CD4-positive, alpha-beta T cell treated with Interleukin-15 for 1 hour (primary cell): ENCODE data around the gene ASIC3.
"Not testable (repeated sequence)": the region's sequence is repeated elsewhere in the genome, so short reads cannot be mapped to it uniquely, and the experiment has no call there.

Experiments used
- DNase-seq: peaks from one replicate; pipeline ENCODE4 v3.0.0-alpha.2; 2020

ASIC3 gene

DNA sequence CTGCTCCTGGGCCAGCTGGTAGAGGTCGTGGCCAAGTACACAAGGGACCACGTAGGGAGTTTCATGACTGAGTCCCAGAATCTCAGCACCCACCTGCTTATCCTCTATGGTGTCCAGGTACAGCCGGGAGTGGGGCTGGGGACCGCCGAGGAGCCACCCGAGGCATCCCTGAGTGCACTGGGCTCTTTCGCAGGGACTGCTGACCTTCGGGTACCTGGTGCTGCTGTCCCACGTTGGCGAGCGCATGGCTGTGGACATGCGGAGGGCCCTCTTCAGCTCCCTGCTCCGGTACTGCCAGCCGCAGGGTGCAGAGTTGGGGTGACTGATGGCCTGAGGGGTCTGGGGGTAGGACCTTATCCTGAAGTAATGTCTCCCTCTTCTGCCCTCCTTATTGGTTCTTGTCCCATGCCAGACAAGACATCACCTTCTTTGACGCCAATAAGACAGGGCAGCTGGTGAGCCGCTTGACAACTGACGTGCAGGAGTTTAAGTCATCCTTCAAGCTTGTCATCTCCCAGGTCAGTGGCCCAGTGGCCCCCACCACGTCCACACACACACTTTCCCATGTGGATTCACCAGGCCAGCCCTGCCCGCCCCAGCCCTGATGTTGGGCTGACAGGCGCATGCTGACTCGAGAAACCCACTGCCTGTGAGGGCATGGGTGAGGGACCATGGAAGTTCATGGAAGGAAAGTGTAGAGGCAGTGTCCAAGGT lies 13.9 kb upstream of the ASIC3 start:
- DNase-seq = no peak

GRCh38 chr7:151035026-151035717 lies 13.2 kb upstream of the ASIC3 start:
- no peak for DNase-seq

GRCh38 chr7:151035902-151036301 lies 12.4 kb upstream of the ASIC3 start:
- DNase-seq = no peak

DNA sequence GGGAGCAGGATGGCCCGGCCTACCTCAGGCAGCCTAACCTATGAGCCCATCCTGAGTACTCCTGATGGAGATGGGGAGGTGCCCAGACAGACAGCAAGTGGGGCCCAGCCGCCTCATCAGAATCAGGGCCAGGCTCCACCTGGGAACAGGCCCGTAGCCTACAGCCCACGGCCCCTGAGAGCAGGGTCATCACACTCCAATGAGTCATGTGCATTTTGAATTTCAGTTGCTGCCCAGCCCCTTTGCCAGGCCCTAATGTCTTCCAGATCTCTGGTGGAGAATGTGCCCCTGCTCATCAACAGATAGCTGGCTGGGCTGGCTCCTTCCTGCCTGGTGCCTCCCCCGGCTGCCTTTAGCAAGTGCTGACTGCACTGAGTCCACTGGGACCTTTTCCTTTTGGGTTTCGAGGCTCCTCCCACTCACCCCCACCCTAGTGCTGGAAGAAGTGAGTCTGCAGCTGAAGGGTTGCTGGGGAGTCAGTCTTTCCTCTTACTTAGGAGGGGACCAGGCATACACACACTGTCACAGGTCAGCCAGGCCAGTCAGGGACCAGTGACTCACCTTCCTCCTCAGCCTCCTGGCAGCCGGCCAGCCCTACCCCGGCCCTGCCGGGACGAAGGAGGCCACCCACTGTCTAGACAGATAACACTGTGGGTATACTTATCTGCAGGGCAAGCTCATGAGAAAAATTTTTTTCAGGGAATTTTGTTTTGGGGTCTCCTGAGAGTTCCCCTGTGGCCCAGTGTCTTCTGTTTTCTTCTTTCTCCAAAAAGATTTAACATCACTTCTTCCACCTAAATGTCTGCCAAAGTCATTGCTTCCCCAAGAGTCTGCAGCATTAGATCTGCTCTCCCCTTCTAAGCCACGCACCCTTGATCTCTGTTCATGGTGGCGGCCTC lies 9.1 kb upstream of the ASIC3 start:
- peak; percentile 75 for DNase-seq

DNA sequence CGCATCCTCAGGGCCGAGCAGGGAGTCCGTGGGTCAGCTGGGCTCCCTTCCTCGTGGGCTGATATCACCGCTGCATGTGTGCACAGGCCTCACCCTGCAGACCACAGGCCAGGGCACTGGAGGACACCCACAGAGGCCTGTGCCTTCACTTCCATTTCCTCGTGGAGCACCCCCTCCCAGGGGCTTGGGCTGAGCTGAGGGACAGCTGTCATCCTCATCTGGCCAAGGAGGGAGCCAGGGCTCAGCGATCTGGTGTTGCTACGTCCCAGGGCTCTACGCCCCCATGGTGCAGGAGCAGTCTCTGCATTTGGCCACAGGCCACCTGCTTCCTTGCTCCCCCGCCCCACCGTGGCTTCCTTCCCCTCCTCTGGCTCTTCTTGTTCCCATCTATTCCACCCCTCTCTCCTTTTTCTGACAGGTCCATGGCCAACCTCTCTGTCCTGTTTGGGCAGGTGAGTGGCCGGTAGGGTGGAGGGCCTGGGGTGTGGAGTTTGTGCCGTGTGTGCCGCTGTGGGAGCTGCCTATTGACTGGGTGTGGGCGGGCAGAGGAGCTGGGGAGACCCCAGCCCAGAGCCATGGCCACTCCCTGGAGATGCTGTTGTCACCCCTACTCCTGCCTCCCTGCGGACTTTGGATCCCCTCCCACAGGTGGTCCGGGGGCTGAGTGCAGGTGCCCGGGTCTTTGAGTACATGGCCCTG lies 8.3 kb upstream of the ASIC3 start:
- no peak for DNase-seq

DNA sequence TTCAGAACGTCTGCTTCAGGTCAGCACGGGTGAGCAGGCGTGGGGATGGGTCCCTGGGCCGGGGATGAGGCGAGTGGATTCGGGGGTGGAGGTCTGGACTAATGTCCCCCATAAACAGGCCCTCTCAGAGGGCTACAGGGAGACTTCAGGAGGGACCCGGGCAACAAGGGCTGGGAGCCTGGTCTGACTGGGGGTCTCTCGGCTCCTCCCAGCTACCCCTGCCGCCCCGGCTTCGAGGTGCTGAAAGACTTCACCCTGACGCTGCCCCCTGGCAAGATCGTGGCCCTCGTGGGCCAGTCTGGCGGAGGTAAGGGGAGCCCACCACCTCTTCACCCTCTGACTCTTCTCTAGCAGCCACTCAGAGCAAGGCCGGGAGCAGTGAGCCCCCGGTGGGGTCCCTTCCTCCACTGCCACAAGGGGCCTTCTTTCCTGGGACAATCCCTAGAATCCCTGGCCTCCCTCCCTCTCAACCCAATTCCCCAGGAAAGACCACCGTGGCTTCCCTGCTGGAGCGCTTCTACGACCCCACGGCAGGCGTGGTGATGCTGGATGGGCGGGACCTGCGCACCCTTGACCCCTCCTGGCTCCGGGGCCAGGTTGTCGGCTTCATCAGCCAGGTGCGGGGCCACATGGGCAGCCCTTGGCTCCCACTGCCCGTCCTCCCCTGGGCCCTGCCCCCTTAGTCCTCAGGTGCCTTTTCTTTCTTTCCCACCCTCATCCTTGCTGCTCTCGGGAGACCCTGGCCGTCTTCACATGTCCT lies 7.5 kb upstream of the ASIC3 start:
- no peak for DNase-seq

DNA sequence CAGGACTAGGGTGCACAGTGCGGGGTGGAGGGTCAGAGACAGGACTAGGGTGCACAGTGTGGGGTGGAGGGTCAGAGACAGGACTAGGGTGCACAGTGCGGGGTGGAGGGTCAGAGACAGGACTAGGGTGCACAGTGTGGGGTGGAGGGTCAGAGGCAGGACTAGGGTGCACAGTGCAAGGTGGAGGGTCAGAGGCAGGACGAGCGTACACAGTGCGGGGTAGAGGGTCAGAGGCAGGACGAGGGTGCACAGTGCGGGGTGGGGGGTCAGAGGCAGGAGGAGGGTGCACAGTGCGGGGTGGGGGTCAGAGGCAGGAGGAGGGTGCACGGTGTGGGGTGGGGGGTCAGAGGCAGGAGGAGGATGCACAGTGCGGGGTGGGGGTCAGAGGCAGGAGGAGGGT lies 4.9 kb upstream of the ASIC3 start:
- not testable (repeated sequence) for DNase-seq

DNA sequence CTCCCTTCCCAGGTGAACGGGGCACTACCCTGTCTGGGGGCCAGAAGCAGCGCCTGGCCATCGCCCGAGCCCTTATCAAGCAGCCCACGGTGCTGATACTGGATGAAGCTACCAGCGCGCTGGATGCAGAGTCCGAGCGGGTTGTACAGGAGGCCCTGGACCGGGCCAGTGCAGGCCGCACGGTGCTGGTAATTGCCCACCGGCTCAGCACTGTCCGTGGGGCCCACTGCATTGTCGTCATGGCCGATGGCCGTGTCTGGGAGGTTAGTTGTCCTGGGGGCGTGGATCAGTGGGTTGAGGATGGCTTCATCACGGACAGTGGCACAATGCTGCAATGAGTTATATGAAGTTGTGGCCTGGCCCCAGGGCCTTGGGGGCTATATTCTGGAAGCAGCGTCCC lies 4.4 kb upstream of the ASIC3 start:
- no peak for DNase-seq

GRCh38 chr7:151045262-151045661 lies 3.1 kb upstream of the ASIC3 start:
- DNase-seq = no peak

DNA sequence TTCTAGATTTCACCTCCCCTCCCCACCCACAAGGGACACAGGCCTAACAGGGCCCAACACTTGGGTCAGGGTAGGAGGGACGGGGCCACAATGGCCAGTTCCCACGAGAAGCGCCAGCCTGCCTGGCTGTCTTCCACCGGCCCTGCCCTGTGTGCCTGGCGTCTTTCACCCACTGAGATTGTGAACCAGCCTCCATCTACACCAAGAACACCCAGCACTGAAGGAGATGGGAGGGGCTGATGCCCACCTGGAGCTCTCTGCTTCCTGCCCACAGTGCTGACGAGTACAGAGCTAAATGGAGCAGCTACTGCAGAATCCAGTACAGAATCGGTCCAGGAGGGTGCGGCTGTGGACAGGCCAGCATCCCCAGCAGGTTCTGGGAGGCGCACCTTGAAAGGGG lies 2.4 kb upstream of the ASIC3 start:
- no peak for DNase-seq

DNA sequence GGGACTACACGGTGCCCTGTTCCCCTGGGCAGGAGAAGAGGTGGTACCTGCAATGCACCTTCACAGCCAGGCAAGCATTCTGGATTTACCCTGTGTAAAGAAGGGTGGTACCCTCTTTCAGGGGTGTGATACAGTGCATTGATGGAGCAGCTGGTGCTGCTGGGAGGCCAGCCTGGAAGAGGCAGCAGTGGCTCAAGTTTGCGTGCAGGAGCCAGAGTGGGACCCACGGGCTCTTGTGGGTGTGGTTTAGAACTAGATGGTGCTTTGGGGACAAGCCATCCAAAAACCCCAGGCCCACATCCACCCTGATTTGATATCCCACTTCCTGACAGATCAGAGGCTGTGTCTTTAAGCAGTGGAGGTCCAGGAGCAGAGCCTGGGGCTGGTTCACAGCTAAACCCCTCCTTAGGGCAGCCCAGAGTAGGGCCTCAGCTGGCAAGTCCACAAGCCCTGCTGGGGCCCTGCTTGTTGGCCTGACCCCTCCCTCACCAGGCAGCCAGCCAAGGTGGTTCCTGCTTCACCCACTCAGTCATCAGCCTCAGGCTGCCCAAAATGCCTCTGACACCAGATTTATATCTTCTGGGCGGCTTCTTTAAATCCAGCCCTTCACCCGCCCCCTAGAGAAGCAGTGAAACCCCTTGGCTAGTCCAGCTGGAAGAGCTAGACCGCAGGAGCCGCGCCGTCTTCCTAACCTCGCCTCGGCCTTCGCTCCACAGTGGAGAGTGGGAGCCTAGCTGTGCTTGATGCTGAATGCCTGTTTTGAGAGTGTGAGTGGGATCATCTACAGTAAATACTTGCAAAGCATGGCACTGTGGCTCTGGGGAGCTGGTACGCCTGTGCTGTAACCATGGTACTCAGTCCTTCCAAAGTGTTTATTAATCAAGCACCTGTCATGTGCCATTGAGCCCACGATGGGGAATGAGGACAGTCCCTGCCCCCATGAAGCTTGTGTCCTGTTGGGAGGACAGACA lies 1.4 kb upstream of the ASIC3 start:
- no peak for DNase-seq

DNA sequence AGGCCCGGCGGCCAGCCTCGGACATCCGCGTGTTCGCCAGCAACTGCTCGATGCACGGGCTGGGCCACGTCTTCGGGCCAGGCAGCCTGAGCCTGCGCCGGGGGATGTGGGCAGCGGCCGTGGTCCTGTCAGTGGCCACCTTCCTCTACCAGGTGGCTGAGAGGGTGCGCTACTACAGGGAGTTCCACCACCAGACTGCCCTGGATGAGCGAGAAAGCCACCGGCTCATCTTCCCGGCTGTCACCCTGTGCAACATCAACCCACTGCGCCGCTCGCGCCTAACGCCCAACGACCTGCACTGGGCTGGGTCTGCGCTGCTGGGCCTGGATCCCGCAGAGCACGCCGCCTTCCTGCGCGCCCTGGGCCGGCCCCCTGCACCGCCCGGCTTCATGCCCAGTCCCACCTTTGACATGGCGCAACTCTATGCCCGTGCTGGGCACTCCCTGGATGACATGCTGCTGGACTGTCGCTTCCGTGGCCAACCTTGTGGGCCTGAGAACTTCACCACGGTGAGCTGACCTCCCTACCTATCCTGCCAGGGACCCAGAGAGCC lies 656 bp downstream of the ASIC3 start:
- DNase-seq = no peak

DNA sequence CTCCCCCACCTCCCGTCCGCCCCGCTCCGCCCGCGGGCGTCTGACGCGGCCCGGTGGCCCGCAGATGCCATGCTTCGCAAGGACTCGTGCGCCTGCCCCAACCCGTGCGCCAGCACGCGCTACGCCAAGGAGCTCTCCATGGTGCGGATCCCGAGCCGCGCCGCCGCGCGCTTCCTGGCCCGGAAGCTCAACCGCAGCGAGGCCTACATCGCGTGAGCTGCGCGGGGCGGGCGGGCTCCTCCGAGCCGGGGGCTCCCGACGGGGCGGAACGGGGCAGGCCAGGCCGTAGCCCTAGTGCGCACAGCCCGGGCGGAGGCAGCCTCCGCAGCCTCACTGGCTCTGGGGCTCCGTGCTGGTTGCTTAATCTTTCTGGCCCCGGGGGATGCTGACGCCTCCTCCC lies 2.8 kb downstream of the ASIC3 start:
- peak; percentile 46 for DNase-seq

GRCh38 chr7:151053096-151053495 lies 4.8 kb downstream of the ASIC3 start:
- DNase-seq = no peak

GRCh38 chr7:151053751-151054150 lies 5.4 kb downstream of the ASIC3 start:
- no peak for DNase-seq

DNA sequence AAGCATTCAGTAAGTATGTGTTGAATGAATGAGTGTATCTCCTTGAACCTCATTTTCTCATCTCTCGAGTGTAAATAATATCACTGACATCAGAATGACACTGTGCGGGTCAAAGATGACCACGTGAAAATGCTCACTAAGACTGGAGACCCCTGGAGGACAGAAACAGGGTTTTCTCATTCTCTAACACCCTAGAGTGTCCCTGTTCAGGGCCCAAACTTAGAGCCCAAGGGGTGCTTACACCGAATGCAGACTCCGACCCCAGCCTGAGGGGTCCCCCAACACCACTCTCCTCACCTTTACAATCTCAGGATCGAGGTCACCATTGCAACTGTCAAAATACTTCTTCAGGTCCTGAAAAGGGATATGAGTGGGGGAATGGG lies 7.9 kb downstream of the ASIC3 start:
- DNase-seq = no peak

- no peak for DNase-seq
Observed at GRCh38 chr7:151056666-151057505, 8.6 kb downstream of the ASIC3 start.

- no peak for DNase-seq
Observed at GRCh38 chr7:151057506-151057988, 9.2 kb downstream of the ASIC3 start, which contains the start of gene CDK5. TSS of gene CDK5 (minus strand) at chr7:151057897. CDS start at chr7:151057848, 49 bp downstream.

DNA sequence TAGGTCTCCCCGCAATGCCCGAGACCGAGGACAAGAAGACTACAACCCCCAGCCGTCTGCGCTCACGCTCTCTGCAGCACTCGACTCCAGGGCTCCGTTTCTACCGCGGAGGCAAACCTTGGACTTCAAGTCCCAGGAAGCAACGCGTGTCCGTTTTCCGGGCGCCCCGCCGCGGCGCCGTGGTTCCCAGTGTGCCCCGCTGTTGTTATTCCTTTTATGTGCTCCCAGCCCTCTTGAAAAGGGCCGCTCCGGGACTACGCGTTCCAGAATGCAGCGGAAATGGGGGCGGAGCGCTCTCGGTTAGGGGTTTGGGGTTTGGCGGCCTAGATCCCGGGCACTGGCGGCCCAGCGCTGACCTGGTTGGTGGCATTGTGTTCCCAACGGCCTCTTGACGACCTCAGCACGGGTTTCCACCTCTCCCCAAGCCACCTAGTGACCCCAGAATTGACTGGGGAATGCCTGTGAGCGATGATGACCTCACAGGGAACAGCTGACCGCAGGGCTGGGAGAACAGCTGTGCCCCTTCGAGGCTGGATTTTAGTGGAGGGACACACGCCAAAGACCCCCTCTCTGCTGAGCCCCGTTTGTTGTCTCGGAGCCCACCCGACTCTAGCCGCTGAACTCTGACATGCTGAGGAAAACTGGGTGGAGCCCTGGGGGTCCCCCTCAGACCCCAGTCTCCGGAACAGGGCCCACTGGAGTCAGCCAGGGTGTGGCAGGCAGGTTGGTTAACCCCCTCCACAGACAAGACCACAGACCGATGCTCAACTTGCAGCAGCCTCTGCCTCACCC lies 9.9 kb downstream of the ASIC3 start:
- DNase-seq = peak; percentile 98
